Left ventricle myocardium inferior (tissue), 1 donor: Measurements from ENCODE around the gene CITED4. TPM values are rescaled to one million over a fixed set of nuclear protein-coding genes. Genes with fewer than 3 reads are reported as not detected.

ENCODE experiments used
- DNase-seq: peaks from one replicate; pipeline ENCODE4 v3.0.0-alpha.2; 2020
- H3K27ac ChIP-seq: fragments of 200-600 bp; replicated peaks from 2 replicates; pipeline ENCODE4 v1.8.0; 2021
- H3K27me3 ChIP-seq: fragments of 200-600 bp; 2 replicates; pipeline ENCODE4 v1.8.0; 2021; ENCODE audit warnings: low read depth
- H3K36me3 ChIP-seq: fragments of 200-600 bp; 2 replicates; pipeline ENCODE4 v1.8.0; 2021
- H3K4me1 ChIP-seq: fragments of 200-600 bp; 2 replicates; pipeline ENCODE4 v1.8.0; 2021
- H3K4me3 ChIP-seq: fragments of 200-600 bp; 2 replicates; pipeline ENCODE4 v1.8.0; 2021; ENCODE audit warnings: mild to moderate bottlenecking, moderate library complexity
- H3K9me3 ChIP-seq: fragments of 200-600 bp; replicated peaks from 2 replicates; pipeline ENCODE4 v1.8.0; 2021
- intact Hi-C: fragments of 100-400 bp; cut with micrococcal nuclease; formaldehyde crosslinking; loops from one replicate; pipeline ENCODE4 v1.11.0; 2022
- total RNA-seq: library from RNA; stranded (reverse); fragmentation: NEBNext Ultra II Directional; extraction: Animal tissue kit (Norgen Biotek cat#: 25700); gene quantifications from one replicate; pipeline ENCODE4 v1.2.1, GENCODE V29; 2021
- TF ChIP-seq, protein P1 (sequence below): fragments of 200-600 bp; IDR thresholded peaks from 2 replicates; pipeline ENCODE4 v1.8.0; 2021; ENCODE audit warnings: antibody characterized with exemption, mild to moderate bottlenecking, borderline replicate concordance
- donor health status: DM: no; HTN: yes; CAD: no; lungs with severe emphysema.

Gene CITED4
- total RNA-seq, 1 donor from 2014 or later: 24.4 TPM

GRCh38 chr1:40838045-40838979, 23.9 kb downstream of the CITED4 start:
- Histone ChIP-seq H3K9me3 (peaks cover 9% of the 10 kb centered on the region), H3K27me3 (peaks cover 12% of the 10 kb centered on the region), H3K27ac (no peak overlapping the region), H3K4me1 (no peaks in the 10 kb centered on the region), H3K36me3 (no peaks in the 10 kb centered on the region), H3K4me3 (no peak overlapping the region)
- intact Hi-C loops: no loop called here
- TF ChIP-seq, protein P1, sequence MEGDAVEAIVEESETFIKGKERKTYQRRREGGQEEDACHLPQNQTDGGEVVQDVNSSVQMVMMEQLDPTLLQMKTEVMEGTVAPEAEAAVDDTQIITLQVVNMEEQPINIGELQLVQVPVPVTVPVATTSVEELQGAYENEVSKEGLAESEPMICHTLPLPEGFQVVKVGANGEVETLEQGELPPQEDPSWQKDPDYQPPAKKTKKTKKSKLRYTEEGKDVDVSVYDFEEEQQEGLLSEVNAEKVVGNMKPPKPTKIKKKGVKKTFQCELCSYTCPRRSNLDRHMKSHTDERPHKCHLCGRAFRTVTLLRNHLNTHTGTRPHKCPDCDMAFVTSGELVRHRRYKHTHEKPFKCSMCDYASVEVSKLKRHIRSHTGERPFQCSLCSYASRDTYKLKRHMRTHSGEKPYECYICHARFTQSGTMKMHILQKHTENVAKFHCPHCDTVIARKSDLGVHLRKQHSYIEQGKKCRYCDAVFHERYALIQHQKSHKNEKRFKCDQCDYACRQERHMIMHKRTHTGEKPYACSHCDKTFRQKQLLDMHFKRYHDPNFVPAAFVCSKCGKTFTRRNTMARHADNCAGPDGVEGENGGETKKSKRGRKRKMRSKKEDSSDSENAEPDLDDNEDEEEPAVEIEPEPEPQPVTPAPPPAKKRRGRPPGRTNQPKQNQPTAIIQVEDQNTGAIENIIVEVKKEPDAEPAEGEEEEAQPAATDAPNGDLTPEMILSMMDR: no peak
- no peak for DNase-seq

DNA sequence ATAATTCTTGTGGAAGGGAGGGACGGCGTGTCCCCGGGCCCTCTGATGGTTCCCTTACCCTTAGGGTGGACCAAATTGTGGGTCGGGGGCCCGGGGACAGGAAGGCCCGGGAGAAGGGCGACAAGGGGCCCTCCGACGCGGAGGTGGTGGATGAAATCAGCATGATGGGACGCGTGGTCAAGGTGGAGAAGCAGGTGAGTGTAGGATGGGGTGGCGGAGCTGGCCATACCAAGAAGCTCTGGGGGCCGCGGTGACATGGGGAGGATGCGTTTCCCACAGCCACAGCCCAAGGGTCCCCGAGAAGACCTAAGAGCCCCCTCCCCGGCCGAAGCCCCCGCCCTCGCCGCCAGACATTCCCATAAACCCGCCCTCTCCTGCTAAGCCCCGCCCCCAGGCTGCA, 24.6 kb downstream of the CITED4 start:
- H3K9me3 ChIP-seq: peaks cover 2% of the 10 kb centered on the region
- TF ChIP-seq, protein P1: no peak
- DNase-seq: no peak
- no peaks in the 10 kb centered on the region for H3K4me1 ChIP-seq
- H3K4me3 ChIP-seq: no peak overlapping the region
- H3K27ac ChIP-seq: no peak overlapping the region
- H3K27me3 ChIP-seq: peaks cover 12% of the 10 kb centered on the region
- H3K36me3 ChIP-seq: no peaks in the 10 kb centered on the region
- intact Hi-C loops: no loop called here

GRCh38 chr1:40836283-40836682, 25.9 kb downstream of the CITED4 start:
- intact Hi-C loops: no loop called here
- Histone ChIP-seq H3K27me3 (peaks cover 12% of the 10 kb centered on the region), H3K4me3 (no peak overlapping the region), H3K4me1 (no peaks in the 10 kb centered on the region), H3K27ac (no peak overlapping the region), H3K36me3 (no peaks in the 10 kb centered on the region), H3K9me3 (no peaks in the 10 kb centered on the region)
- no peak for DNase-seq
- TF ChIP-seq, protein P1: no peak

GRCh38 chr1:40834968-40835545, 27.1 kb downstream of the CITED4 start:
- peaks cover 12% of the 10 kb centered on the region for H3K27me3 ChIP-seq
- DNase-seq: no peak
- H3K36me3 ChIP-seq: no peaks in the 10 kb centered on the region
- no peak overlapping the region for H3K4me3 ChIP-seq
- TF ChIP-seq, protein P1: no peak
- intact Hi-C loops: no loop called here
- no peak overlapping the region for H3K27ac ChIP-seq
- no peaks in the 10 kb centered on the region for H3K9me3 ChIP-seq
- H3K4me1 ChIP-seq: no peaks in the 10 kb centered on the region

GRCh38 chr1:40833979-40834378, 28.2 kb downstream of the CITED4 start:
- no peak for DNase-seq
- Histone ChIP-seq H3K36me3 (no peaks in the 10 kb centered on the region), H3K27me3 (peaks cover 12% of the 10 kb centered on the region), H3K27ac (no peak overlapping the region), H3K9me3 (no peaks in the 10 kb centered on the region), H3K4me3 (no peak overlapping the region), H3K4me1 (no peaks in the 10 kb centered on the region)
- TF ChIP-seq, protein P1: no peak
- intact Hi-C loops: no loop called here
